Measurements from ENCODE around the gene GOT2.
"Not testable (repeated sequence)": the region's sequence is repeated elsewhere in the genome, so short reads cannot be mapped to it uniquely, and the experiment has no call there.

GOT2 gene

DNA sequence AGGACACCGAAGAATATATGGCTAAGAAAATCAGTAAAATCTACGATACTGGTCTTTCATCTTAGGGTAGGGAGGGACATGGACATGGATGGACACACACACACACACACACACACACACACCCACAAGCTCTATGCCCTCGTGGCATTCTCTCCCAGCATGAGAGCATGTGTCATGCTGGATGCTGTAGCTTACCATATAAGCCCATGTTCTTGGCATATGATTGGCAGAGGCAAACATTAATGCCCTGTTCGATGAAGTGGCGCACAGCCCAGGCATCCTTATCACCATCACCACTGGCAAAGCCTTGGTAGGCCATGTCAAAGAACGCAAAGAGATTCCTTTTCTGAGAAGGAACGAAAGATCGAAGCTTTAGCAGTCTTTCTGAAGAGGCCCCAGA is 17.6 kb downstream of the GOT2 start:
- no peak for DNase-seq

GRCh38 chr16:58713742-58714141 is 20.4 kb downstream of the GOT2 start:
- no peak for DNase-seq

GRCh38 chr16:58709333-58709732 is 24.8 kb downstream of the GOT2 start:
- no peak for DNase-seq

DNA sequence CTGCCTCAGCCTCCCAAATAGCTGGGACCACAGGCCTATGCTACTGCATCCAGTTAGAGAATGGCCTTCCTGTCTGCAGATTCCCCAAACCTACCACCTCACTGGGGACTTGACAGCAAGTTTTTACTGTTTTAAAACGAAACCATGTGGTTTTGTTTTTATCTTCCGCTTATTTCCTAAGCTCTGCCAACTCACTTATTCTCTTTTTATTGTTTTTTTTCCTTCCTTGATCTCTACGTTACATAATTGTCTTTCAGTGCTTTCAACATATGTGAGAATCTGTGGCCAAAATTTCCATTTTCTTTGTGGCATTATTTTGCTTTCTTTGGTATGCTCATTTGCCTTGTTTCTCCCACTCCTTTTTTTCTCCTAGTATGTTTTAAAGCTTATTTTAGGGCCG is 35.0 kb downstream of the GOT2 start:
- peak; percentile 63 for DNase-seq

GRCh38 chr16:58695368-58695767 is 38.7 kb downstream of the GOT2 start:
- DNase-seq: no peak

DNA sequence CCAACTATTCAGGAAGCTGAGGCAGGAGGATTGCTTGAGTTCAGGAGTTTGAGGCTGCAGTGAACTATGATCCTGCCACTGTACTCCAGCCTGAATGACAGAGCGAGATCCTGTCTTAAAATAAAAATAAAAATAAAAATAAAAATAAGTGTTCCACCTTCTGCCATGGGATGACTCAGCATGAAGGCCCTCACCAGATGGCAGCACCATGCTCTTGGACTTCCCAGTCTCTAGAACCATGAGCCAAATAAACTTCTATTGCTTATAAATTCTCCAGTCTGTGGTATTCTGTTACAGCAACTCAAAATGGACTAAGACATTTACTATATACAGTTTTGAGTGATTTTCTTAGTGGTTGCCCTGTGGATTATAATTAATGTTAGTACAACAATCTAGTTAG is 41.7 kb downstream of the GOT2 start:
- DNase-seq: no peak

DNA sequence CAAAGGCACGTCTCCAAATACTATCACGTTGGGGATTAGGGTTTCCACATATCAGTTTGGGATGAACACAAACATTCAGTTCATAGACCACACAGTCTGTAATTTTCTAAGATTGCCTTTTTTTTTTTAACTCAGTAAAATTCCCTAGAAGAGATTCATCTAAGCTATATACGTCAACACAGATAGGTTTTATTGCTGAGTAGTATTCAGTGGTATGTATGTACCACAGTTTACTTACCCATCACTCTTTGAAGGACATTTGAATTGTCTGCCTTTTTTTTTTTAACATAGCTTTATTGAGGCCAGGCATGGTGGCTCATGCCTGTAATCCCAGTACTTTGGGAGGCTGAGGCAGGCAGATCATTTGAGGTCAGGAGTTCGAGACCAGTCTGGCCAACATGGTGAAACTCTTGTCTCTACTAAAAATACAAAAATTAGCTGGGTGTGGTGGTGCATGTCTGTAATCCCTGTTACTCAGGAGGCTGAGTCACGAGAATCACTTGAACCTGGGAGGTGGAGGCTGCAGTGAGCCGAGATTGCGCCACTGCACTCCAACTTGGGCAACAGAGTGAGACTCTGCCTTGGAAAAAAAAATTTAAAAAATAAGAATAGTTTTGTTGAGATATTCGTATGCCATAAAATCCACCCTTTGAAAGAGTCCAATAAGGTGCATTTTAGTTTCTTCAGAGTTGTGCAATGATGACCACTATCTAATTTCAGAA is 47.0 kb downstream of the GOT2 start:
- not testable (repeated sequence) for DNase-seq

DNA sequence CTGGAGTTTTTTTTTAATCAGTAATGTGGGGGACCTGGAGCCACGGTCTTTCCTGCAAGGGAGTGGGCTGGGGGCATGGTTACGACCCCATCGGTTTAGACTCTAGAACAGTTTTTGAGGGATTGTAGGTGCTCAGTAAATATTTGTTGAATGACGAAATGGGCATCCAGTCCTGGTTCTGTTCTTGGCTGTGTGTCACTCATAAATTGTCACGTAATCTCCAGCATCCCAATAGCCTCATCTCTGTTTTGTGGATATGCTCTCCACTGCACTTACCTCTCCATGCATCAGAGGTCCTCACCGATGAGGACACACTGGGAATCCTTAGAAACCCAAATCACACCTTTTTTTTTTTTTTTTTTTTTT is 49.0 kb downstream of the GOT2 start:
- DNase-seq: no peak

GRCh38 chr16:58684354-58685083 is 49.6 kb downstream of the GOT2 start, which contains the start of gene SLC38A7:
TSS of gene SLC38A7 (minus strand) at chr16:58684770. CDS start at chr16:58680126, 4,644 bp downstream.
- peak; percentile 83 for DNase-seq

GRCh38 chr16:58684001-58684353 is 50.1 kb downstream of the GOT2 start:
- DNase-seq: peak; percentile 53

DNA sequence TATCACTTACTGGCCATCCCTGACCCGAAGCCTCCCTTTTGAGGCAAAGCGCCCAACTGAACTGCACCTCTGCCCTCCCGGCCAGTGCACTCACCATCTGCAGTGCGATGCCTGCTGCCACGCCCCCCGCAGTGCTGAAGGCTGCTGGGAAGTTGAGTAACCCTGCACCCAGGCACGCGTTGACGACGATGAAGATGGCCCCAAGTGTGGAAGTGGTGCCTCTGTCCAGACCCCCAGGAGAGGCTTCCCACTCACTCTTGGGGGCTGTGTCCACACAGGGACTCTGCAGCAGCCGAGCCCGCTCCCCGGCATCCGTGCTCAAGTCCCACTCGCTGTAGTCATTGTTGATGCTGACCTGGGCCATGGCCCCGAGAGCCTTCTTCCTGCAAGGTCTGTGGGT is 54.4 kb downstream of the GOT2 start:
- no peak for DNase-seq

- DNase-seq: peak; percentile 15
These were observed 55.4 kb downstream of the GOT2 start for GRCh38 chr16:58678716-58679115.

- no peak for DNase-seq
These were observed 55.8 kb downstream of the GOT2 start for GRCh38 chr16:58678269-58678668.

GRCh38 chr16:58670946-58671583 is 63.1 kb downstream of the GOT2 start:
- DNase-seq: no peak

DNA sequence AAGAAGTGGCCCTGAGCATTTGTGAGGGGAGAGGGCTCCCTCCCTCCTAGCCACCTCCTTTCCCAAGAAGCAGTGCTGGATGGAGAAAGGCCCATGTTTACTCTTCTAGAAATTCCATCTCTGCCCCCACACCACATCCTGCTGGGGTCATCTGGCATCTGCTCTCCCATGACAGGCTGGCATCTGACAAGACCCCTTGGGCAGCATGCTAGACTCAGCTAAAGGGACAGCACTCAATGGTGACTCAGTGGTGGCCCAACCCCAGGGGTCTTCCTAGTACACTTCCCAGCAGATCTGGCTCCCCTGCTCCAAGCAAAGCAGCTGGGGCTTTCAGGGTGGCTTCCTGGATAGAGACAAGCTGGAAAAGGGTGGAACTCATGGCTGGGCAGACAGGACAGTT is 63.9 kb downstream of the GOT2 start:
- DNase-seq: no peak

GRCh38 chr16:58665200-58665599 is 68.9 kb downstream of the GOT2 start:
- DNase-seq: no peak

DNA sequence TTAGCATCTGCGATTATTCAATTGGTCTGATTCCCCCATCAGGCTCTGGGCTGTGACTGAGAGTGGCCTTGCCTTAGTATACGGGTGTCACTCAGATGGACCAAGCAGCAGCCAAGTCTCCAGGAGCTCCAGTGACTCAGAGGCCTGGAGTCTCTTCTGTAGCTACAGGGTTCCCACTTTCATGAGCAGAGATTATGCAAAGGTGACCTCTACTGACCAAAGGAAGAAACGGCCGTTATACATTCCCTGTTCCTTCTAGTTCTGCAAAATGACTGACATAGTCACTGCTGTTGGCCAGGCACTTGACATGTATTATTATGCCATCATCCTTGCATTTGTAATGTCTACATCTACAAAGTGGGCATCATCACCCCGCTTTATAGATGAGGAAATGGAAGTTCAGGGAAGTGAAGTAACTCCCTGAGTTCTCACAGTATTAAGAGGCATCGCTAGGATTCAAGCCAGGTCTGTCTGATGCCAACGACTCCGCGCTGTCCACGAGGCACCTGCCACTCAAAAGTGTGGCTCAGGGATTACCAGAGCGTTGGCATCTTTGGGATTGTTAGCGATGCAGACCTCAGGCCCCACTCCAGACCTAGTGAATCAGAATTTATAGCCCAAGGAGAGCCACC is 72.8 kb downstream of the GOT2 start:
- DNase-seq: peak; percentile 90

DNA sequence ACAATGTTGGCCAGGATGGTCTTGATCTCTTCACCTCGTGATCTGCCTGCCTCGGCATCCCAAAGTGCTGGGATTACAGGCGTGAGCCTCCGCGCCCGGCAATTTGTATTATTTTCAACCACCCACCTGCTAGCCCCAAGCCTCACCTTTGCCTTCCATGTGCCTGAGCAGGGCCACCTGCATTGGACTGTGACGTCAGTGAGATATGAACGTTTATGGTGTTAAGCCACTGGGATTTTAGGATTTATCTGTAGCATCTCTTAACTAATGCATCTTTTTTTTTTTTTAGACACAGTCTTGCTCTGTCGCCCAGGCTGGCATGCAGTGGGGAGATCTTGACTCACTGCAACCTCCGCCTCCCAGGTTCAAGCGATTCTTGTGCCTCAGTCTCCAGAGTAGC is 74.2 kb downstream of the GOT2 start:
- not testable (repeated sequence) for DNase-seq

DNA sequence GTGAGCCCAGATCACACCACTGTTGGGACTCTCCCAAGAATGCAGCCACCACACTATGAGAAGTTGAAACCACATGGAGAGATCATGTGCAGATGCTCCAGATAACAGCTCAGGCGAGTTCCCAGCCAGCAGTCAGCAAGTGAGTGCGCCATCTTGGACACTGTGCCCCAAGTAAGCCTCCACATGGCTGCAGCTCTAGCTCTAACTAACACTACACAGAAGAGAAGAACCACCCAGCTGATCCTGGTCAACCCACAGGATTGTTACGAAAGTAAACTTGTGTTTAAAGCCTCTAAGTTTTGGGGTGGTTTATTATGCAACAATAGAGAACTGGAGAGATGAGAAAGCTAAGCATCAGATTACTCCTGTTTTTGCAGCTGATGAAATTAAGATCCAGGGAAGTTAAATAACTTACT is 75.3 kb downstream of the GOT2 start:
- DNase-seq: no peak

Measured in suppressor macrophage treated with lipopolysaccharide for 4 hours (primary cell).